Measurements from ENCODE around the gene CIRBP. TPM values are rescaled to one million over a fixed set of nuclear protein-coding genes. Genes with fewer than 3 reads are reported as not detected.

Gene CIRBP
- total and polyA plus RNA-seq, 2 of the 13 experiments (the other 11 are each of a cell fraction or from before 2014, with no cell fraction given) = 133 to 140 TPM

- TF ChIP-seq CCAR2 (optimal IDR thresholded peaks at IDR 0.05; ENCODE audit: low read depth, low read length) (no peak), ATAD3A (CRISPR knock-in tag; IDR thresholded peaks at IDR 0.05) (no peak), HES4 (CRISPR knock-in tag; IDR thresholded peaks at IDR 0.05; ENCODE audit: borderline replicate concordance) (no peak), ZNF407 (CRISPR knock-in tag; IDR thresholded peaks at IDR 0.05; ENCODE audit: not compliant biosample characterization) (no peak), GMEB1 (CRISPR knock-in tag; IDR thresholded peaks at IDR 0.05; ENCODE audit: borderline replicate concordance) (0 out of 2 replicates have a peak, but pooled peaks have one; percentile 22), TFAP4 (IDR thresholded peaks at IDR 0.05; ENCODE audit: borderline replicate concordance, low read depth) (no peak), PAX8 (CRISPR knock-in tag; IDR thresholded peaks at IDR 0.05; ENCODE audit: borderline replicate concordance) (no peak), RFXAP (CRISPR knock-in tag; IDR thresholded peaks at IDR 0.05; ENCODE audit: borderline replicate concordance) (no peak), ZFP41 (CRISPR knock-in tag; IDR thresholded peaks at IDR 0.05; ENCODE audit: borderline replicate concordance) (no peak), EP300 (IDR thresholded peaks at IDR 0.05; ENCODE audit: low read depth in 2 of 2, low read length in 2 of 2) (peak in 1 of 2 experiments; percentile 16; a peak in 1 of 4 replicates), EP300 (CRISPR knock-in tag; IDR thresholded peaks at IDR 0.05; ENCODE audit: borderline replicate concordance) (no peak), RBFOX2 (IDR thresholded peaks at IDR 0.05; ENCODE audit: low read depth, low read length) (peak; percentile 51), SIN3B (IDR thresholded peaks at IDR 0.05; ENCODE audit: low read length) (no peak), TEF (CRISPR knock-in tag; IDR thresholded peaks at IDR 0.05) (no peak)
These were observed 18.5 kb upstream of the CIRBP start (continued) for GRCh38 chr19:1250437-1251260.

All from HepG2 (cell line).